Activated CD4-positive, alpha-beta T cell treated with anti-CD3 and anti-CD28 coated beads, Interleukin-2, amount 50 U/mL, for 24 hours (primary cell): ENCODE data around the gene PCP4L1.
A peak's percentile ranks its signal among the peaks of the same experiment; 100 is the strongest.
"Not testable (repeated sequence)": the region's sequence is repeated elsewhere in the genome, so short reads cannot be mapped to it uniquely, and the experiment has no call there.

ENCODE experiments used
- DNase-seq, 2 donors: peaks; one replicate each; pipeline ENCODE4 v3.0.0-alpha.2; 2020; ENCODE audit warnings: low read depth in 1 of 2, low spot score in 1 of 2

Gene PCP4L1

GRCh38 chr1:161258439-161259344 lies at the start of gene PCP4L1:
PCP4L1 (plus strand) TSS chr1:161258745; CDS start chr1:161258975, 230 bp downstream.
- DNase-seq = peak in 1 of 2 donors; percentile 28

GRCh38 chr1:161209790-161210409 lies 48.6 kb upstream of the PCP4L1 start:
- peak; percentile 37 to 59 for DNase-seq

GRCh38 chr1:161214369-161214768 lies 44.2 kb upstream of the PCP4L1 start:
- DNase-seq = no peak

- DNase-seq = no peak
Measured at GRCh38 chr1:161215076-161215475, 43.5 kb upstream of the PCP4L1 start, which contains the start of gene FCER1G. FCER1G (plus strand) TSS chr1:161215295; CDS start chr1:161215322, 27 bp downstream.

- DNase-seq = no peak
Measured at GRCh38 chr1:161216945-161217712, 41.4 kb upstream of the PCP4L1 start.

GRCh38 chr1:161217831-161218230 lies 40.7 kb upstream of the PCP4L1 start:
- no peak for DNase-seq

- no peak for DNase-seq
Measured at GRCh38 chr1:161218301-161219077, 40.1 kb upstream of the PCP4L1 start.

GRCh38 chr1:161219078-161219892 lies 39.3 kb upstream of the PCP4L1 start:
- no peak for DNase-seq

GRCh38 chr1:161220002-161220401 lies 38.5 kb upstream of the PCP4L1 start:
- DNase-seq = no peak

GRCh38 chr1:161222175-161223019 lies 36.1 kb upstream of the PCP4L1 start:
- DNase-seq = no peak

GRCh38 chr1:161223805-161224694 lies 34.5 kb upstream of the PCP4L1 start:
- no peak for DNase-seq

GRCh38 chr1:161224695-161225087 lies 33.9 kb upstream of the PCP4L1 start:
- not testable (repeated sequence) for DNase-seq

GRCh38 chr1:161225178-161225533 lies 33.4 kb upstream of the PCP4L1 start:
- no peak for DNase-seq

- DNase-seq = peak; percentile 65 to 90
Measured at GRCh38 chr1:161225534-161226319, 32.8 kb upstream of the PCP4L1 start, which contains the start of gene TOMM40L. TOMM40L (plus strand) TSS chr1:161226060; CDS start chr1:161226490, 430 bp downstream.

- DNase-seq = no peak
Measured at GRCh38 chr1:161226320-161226711, 32.2 kb upstream of the PCP4L1 start.

GRCh38 chr1:161226759-161227158 lies 31.8 kb upstream of the PCP4L1 start:
- DNase-seq = no peak
